T-cell (primary cell): ENCODE data around the gene SYNPO. TPM values are rescaled to one million over a fixed set of nuclear protein-coding genes. Genes with fewer than 3 reads are reported as not detected.

ENCODE experiments used
- ATAC-seq, 4 experiments: fragments of 200-7000 bp in 3 of 4; fragments of 150-1000 bp in 1 of 4; cut with Tn5 transposase; replicated peaks in 1 of 4; 1 replicate in 3 of 4; 2 replicates in 1 of 4; pipeline ENCODE4 v1.10.0; 2021; ENCODE audit warnings: moderate library complexity in 3 of 4, mild to moderate bottlenecking in 2 of 4, moderate number of reproducible peaks in 1 of 4
- CTCF ChIA-PET, 2 donors: fragments of 300-600 bp; sonication (Branson Sonifier 250); formaldehyde crosslinking; loops; one replicate each; lab custom pipeline; 2022; ENCODE audit warnings: antibody characterized with exemption in 2 of 2; lab: Charles Lee
- POLR2A ChIA-PET, 2 donors: fragments of 300-600 bp; sonication (Branson Sonifier 250); formaldehyde crosslinking; loops; one replicate each; lab custom pipeline; 2022; ENCODE audit warnings: antibody characterized with exemption in 2 of 2; lab: Charles Lee
- DNase-seq, 35 experiments: peaks; one replicate each; pipeline versions ENCODE4 v3.0.0 to v3.0.0-alpha.2; 2013 to 2023
- H3K27ac ChIP-seq: one replicate; pipeline ENCODE4 v1.5.1; 2013; ENCODE audit warnings: low read length
- H3K27me3 ChIP-seq, 2 experiments: replicated peaks in 1 of 2; 1 replicate in 1 of 2; 2 replicates in 1 of 2; pipeline versions ENCODE4 v1.6.1 to v1.7.0; 2013; ENCODE audit warnings: low read length in 1 of 2, mixed read lengths in 1 of 2; ENCODE audit not compliant: control insufficient read depth in 2 of 2, insufficient read depth in 2 of 2; ENCODE audit errors: extremely low read depth in 1 of 2
- H3K36me3 ChIP-seq, 2 donors: 1 replicate in 1 of 2; 2 replicates in 1 of 2; pipeline versions ENCODE4 v1.6.1 to v1.7.0; 2013; ENCODE audit warnings: low read length in 1 of 2; ENCODE audit not compliant: control insufficient read depth in 2 of 2, insufficient read depth in 1 of 2; ENCODE audit errors: extremely low read depth in 1 of 2
- H3K4me1 ChIP-seq, 2 experiments: 1 replicate in 1 of 2; 2 replicates in 1 of 2; pipeline versions ENCODE4 v1.6.1 to v1.7.0; 2013; ENCODE audit warnings: low read length in 2 of 2, mixed read lengths in 1 of 2; ENCODE audit not compliant: insufficient read depth in 2 of 2, control insufficient read depth in 1 of 2; ENCODE audit errors: extremely low read depth in 1 of 2
- H3K4me3 ChIP-seq, 2 donors: 1 replicate in 1 of 2; 2 replicates in 1 of 2; pipeline versions ENCODE4 v1.5.1 to v1.7.0; 2013; ENCODE audit warnings: mild to moderate bottlenecking in 2 of 2, low read length in 1 of 2, moderate library complexity in 1 of 2; ENCODE audit not compliant: control insufficient read depth in 1 of 2; ENCODE audit errors: extremely low read depth in 1 of 2
- H3K9me3 ChIP-seq: 2 replicates; pipeline ENCODE4 v1.7.0; 2013
- H3K27ac Mint-ChIP-seq, 2 donors: one replicate each; pipeline ENCODE4 v1.8.0; 2020 to 2021; ENCODE audit warnings: mild to moderate bottlenecking in 2 of 2, mixed read lengths in 2 of 2
- H3K27me3 Mint-ChIP-seq, 2 donors: one replicate each; pipeline ENCODE4 v1.8.0; 2021 to 2022; ENCODE audit warnings: mixed read lengths in 2 of 2
- H3K36me3 Mint-ChIP-seq: one replicate; pipeline ENCODE4 v1.8.0; 2021; ENCODE audit warnings: mixed read lengths
- H3K4me1 Mint-ChIP-seq, 3 donors: one replicate each; pipeline ENCODE4 v1.8.0; 2020 to 2022; ENCODE audit warnings: mixed read lengths in 3 of 3, mild to moderate bottlenecking in 1 of 3
- H3K4me3 Mint-ChIP-seq, 3 donors: one replicate each; pipeline ENCODE4 v1.8.0; 2020 to 2022; ENCODE audit warnings: mild to moderate bottlenecking in 3 of 3, mixed read lengths in 3 of 3, moderate library complexity in 3 of 3
- H3K9me3 Mint-ChIP-seq, 3 donors: one replicate each; pipeline ENCODE4 v1.8.0; 2020 to 2022; ENCODE audit warnings: mixed read lengths in 3 of 3
- WGBS: methylation state at CpG from one replicate; pipeline ENCODE4 v1.1.5; 2013; ENCODE audit warnings: missing lambda C conversion rate; ENCODE audit not compliant: insufficient coverage; 5-methylcytosine and 5-hydroxymethylcytosine counted together
- total RNA-seq, 35 experiments: library from RNA in 6 of 35; stranded (reverse) in 6 of 35; fragments of 120-200 nt in 1 of 35; gene quantifications; one replicate each; pipeline versions ENCODE4 v1.2.1 to v1.2.4 and lab custom pipeline; 2013 to 2026

SYNPO gene
- total RNA-seq, 5 donors from 2014 or later (not counting 1 experiment from before 2014, with no cell fraction given), result 0.09 to 1.9 (median 1.0) TPM

DNA sequence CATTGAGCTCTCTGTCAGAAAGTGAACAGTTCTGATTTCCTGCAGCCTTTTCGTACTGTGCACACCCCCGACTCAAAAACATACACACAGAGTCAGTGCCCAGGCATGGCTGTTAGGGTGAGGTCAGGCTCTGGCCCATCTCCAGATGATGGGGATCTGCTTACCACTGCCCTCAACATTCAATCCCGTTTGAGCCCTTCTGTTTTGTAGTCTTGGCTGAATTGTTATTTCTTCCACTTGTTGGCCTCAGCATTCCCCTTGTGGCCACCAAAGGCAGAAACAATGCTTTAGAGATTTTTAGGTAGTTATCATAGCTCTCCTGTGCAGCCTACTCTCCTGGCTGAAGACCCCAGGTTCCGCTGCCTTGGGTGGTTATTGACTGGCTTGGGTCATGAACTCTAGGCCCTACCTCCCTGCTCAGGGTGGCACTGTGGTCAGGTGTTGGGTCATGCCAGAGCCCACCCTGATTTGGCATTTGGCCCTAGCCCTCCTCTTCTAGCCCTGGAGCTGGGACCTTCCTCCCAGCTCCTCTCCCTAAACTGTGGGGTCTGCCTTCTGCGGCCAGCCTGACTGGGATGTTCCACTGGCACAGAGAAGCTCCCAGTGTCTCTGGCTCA lies 12.8 kb downstream of the SYNPO start:
- 100% methylated on average over 2 of the region's 5 CpGs for WGBS
- H3K36me3 ChIP-seq, result no peaks in the 10 kb centered on the region
- H3K27ac ChIP-seq, result no peak overlapping the region
- DNase-seq (no peak), ATAC-seq (no peak)
- no peaks in the 10 kb centered on the region for H3K27me3 Mint-ChIP-seq
- H3K27ac Mint-ChIP-seq, result no peak overlapping the region
- no peak overlapping the region for H3K4me3 ChIP-seq
- H3K4me3 Mint-ChIP-seq, result no peak overlapping the region
- H3K9me3 Mint-ChIP-seq, result no peaks in the 10 kb centered on the region
- POLR2A ChIA-PET, result no interaction called here
- no peaks in the 10 kb centered on the region for H3K9me3 ChIP-seq
- no peaks in the 10 kb centered on the region for H3K36me3 Mint-ChIP-seq
- H3K4me1 ChIP-seq, result peaks cover 0 to 13% of the 10 kb centered on the region in 2 experiments
- peaks cover 0 to 5% of the 10 kb centered on the region in 2 experiments for H3K27me3 ChIP-seq
- H3K4me1 Mint-ChIP-seq, result peaks cover 3 to 10% (median 7%) of the 10 kb centered on the region in 3 donors
- CTCF ChIA-PET, result interaction anchor here in 1 of 2 donors (0.5 to 0.6 kb wide), 2 partner anchors 107 to 1103 kb away, joined by 3 read pairs; no protein-coding TSS in a partner anchor

DNA sequence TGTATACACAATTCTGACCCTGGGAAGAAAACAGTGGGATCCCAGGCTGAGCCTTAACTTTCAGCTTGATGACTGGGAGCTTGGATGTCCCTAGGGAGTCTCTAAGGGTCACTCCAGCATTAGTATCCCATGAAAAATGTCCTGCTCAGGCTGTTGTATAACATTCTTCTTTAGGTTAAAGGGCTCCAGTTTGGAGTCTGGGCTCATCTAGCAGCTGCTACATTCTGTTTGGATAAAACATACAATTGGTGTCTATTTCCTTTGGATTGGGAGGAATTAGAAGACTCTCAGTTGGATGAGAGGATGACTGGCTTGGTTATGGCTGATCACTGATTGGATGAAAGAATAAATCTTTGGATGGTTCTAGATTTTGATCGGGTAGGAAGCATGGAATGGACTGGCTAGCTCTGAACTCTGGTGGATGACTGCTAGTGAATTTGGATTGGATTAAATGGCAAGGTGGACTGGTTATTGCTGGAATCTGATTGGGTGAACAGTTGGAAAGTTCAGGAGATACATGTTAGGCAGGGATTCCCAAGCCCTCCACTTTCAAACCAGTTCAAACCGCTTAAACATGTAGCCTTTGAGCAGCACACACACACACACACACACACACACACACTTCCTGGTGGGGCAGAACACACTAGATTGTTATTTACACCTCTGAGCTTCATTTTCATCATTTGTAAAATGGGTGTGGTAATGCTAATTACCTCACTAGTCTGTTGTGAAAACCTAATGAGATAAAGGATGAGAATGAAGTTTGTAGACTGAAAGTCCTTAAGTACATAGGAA lies 13.5 kb downstream of the SYNPO start:
- Mint-ChIP-seq H3K4me1 (peaks cover 3 to 10% (median 7%) of the 10 kb centered on the region in 3 donors), H3K27me3 (no peaks in the 10 kb centered on the region), H3K27ac (no peak overlapping the region), H3K4me3 (no peak overlapping the region), H3K36me3 (no peaks in the 10 kb centered on the region), H3K9me3 (no peaks in the 10 kb centered on the region)
- no peak overlapping the region for H3K27ac ChIP-seq
- no peak overlapping the region for H3K4me3 ChIP-seq
- peaks cover 0 to 13% of the 10 kb centered on the region in 2 experiments for H3K4me1 ChIP-seq
- CTCF ChIA-PET, result interaction anchor here in 1 of 2 donors (1.0 kb wide), 2 partner anchors 93 to 195 kb away, joined by 3 to 8 read pairs; no protein-coding TSS in a partner anchor
- WGBS, result 100% methylated on average over 1 of the region's 2 CpGs
- DNase-seq (peak in 1 of 35 experiments; percentile 20), ATAC-seq (no peak)
- H3K27me3 ChIP-seq, result peaks cover 0 to 5% of the 10 kb centered on the region in 2 experiments
- H3K9me3 ChIP-seq, result no peaks in the 10 kb centered on the region
- POLR2A ChIA-PET, result no interaction called here
- H3K36me3 ChIP-seq, result no peaks in the 10 kb centered on the region

DNA sequence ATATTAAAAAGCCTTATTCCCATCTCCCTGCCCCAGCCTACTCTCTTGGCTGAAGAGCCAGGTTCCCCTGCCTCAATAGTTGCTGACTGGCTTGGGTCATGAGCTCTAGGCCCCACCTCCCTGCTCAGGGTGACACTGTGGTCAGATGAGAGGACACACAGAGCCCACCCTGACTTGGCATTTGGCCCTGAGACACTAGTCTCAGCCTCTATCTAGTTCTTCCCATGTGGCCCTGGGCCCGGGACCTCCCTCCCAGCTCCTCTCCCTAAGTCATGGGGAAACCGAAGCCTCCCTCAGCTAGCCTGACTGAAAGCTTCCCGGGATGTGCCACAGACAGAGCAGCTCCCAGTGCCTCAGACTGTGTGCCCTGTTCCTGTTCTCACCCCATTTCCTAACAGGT lies 14.8 kb downstream of the SYNPO start:
- WGBS, result 83% methylated on average over 1 of the region's 3 CpGs
- POLR2A ChIA-PET, result no interaction called here
- no peak overlapping the region for H3K27ac Mint-ChIP-seq

DNA sequence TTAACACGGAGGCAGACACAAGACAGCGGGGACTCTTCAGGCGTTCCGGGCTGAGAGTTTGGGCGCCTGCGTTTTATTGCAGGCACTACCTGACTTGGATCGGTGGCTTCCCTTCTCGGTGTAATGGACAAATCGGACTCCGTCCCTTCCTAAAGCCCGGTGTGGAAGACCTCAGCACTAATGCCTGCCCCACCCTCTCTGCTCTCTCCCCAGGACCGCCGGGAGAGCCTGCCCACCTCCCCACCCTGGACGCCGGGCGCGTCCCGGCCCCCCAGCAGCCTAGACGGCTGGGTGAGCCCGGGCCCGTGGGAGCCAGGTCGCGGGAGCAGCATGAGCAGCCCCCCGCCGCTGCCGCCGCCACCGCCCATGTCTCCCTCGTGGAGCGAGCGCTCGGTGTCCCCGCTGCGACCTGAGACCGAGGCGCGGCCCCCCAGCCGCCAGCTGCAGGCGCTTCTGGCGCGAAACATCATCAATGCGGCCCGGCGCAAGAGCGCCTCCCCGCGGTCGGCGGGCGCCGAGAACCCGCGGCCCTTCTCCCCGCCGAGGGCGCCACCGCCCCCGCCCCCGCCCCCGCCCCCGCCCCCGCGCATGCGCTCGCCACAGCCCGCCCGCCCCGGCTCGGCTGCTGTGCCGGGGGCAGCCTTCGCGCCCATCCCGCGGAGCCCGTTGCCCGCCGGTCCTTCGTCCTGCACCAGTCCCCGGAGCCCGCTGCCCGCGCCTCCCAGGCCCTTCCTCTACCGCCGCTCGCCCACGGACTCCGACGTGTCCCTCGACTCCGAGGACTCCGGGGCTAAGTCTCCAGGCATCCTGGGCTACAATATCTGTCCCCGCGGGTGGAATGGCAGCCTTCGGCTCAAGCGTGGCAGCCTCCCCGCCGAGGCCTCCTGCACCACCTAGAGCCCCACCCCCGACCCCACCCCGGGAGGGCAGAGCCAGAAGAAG lies 16.0 kb downstream of the SYNPO start:
- Histone ChIP-seq H3K27me3 (peaks cover 0 to 13% of the 10 kb centered on the region in 2 experiments), H3K9me3 (no peaks in the 10 kb centered on the region), H3K36me3 (no peaks in the 10 kb centered on the region), H3K4me1 (peaks cover 0 to 13% of the 10 kb centered on the region in 2 experiments), H3K27ac (no peak overlapping the region), H3K4me3 (peak overlapping the region; percentile 51 to 60)
- Mint-ChIP-seq H3K27me3 (peaks cover 0 to 3% of the 10 kb centered on the region in 2 donors), H3K9me3 (no peaks in the 10 kb centered on the region), H3K4me1 (peaks cover 3 to 10% (median 7%) of the 10 kb centered on the region in 3 donors), H3K36me3 (no peaks in the 10 kb centered on the region), H3K27ac (peak overlapping the region in 1 of 2 donors; percentile 8), H3K4me3 (peak overlapping the region; percentile 71 to 77 (median 74))
- peak; percentile 85 to 90 (median 87) for ATAC-seq
- DNase-seq, result peak; percentile 63 to 91 (median 78)
- CTCF ChIA-PET, result interaction anchor here (0.5 to 1.6 kb wide), 11 partner anchors 9 to 287 kb away, joined by 3 to 5 read pairs (median 4); partner anchors contain the start of genes DCTN4 (in 1 of the 2), IRGM (in 1 of the 2) and RBM22 (in 1 of the 2)
- 2% methylated on average over 88 of the region's 99 CpGs for WGBS
- POLR2A ChIA-PET, result no interaction called here

More for the DNA sequence above, 14.8 kb downstream of the SYNPO start:
- no peak for ATAC-seq
- Histone ChIP-seq H3K27ac (no peak overlapping the region), H3K9me3 (no peaks in the 10 kb centered on the region), H3K27me3 (peaks cover 0 to 5% of the 10 kb centered on the region in 2 experiments), H3K4me1 (peaks cover 0 to 13% of the 10 kb centered on the region in 2 experiments), H3K36me3 (no peaks in the 10 kb centered on the region), H3K4me3 (no peak overlapping the region)
- CTCF ChIA-PET, result interaction anchor here (0.6 to 1.6 kb wide), 3 partner anchors 14 to 231 kb away, joined by 3 to 4 read pairs (median 3); no protein-coding TSS in a partner anchor
- H3K4me3 Mint-ChIP-seq, result peak overlapping the region in 1 of 3 donors; percentile 71
- no peaks in the 10 kb centered on the region for H3K27me3 Mint-ChIP-seq
- DNase-seq, result no peak
- no peaks in the 10 kb centered on the region for H3K36me3 Mint-ChIP-seq
- no peaks in the 10 kb centered on the region for H3K9me3 Mint-ChIP-seq
- peaks cover 3 to 10% (median 7%) of the 10 kb centered on the region in 3 donors for H3K4me1 Mint-ChIP-seq

DNA sequence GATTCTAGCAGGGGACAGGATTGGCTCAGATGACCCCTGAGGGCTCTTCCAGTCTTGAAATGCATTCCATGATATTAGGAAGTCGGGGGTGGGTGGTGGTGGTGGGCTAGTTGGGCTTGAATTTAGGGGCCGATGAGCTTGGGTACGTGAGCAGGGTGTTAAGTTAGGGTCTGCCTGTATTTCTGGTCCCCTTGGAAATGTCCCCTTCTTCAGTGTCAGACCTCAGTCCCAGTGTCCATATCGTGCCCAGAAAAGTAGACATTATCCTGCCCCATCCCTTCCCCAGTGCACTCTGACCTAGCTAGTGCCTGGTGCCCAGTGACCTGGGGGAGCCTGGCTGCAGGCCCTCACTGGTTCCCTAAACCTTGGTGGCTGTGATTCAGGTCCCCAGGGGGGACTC lies 17.7 kb downstream of the SYNPO start:
- peaks cover 3 to 10% (median 7%) of the 10 kb centered on the region in 3 donors for H3K4me1 Mint-ChIP-seq
- peaks cover 0 to 22% of the 10 kb centered on the region in 2 experiments for H3K27me3 ChIP-seq
- ChIA-PET CTCF (interaction anchor here (0.6 to 1.6 kb wide), 3 partner anchors 100 to 200 kb away, joined by 4 to 5 read pairs (median 5); partner anchors contain the start of gene DCTN4 (in 1 of the 2)), POLR2A (interaction anchor here (0.6 to 1.5 kb wide), 3 partner anchors 15 to 189 kb away, joined by 3 to 4 read pairs (median 3); partner anchors contain the start of genes IRGM (in 1 of the 2) and RBM22 (in 1 of the 2))
- no peaks in the 10 kb centered on the region for H3K9me3 Mint-ChIP-seq
- WGBS, result 89% methylated on average over 4 of the region's 4 CpGs
- H3K36me3 Mint-ChIP-seq, result no peaks in the 10 kb centered on the region
- peak overlapping the region in 1 of 3 donors; percentile 71 for H3K4me3 Mint-ChIP-seq
- H3K27me3 Mint-ChIP-seq, result peaks cover 0 to 9% of the 10 kb centered on the region in 2 donors
- H3K9me3 ChIP-seq, result no peaks in the 10 kb centered on the region
- no peak overlapping the region for H3K27ac ChIP-seq
- H3K27ac Mint-ChIP-seq, result no peak overlapping the region
- H3K36me3 ChIP-seq, result no peaks in the 10 kb centered on the region
- H3K4me1 ChIP-seq, result peaks cover 0 to 13% of the 10 kb centered on the region in 2 experiments
- DNase-seq (no peak), ATAC-seq (no peak)
- no peak overlapping the region for H3K4me3 ChIP-seq
